IMR-90 (cell line): ENCODE results near the gene MID2. TPM values are rescaled to one million over a fixed set of nuclear protein-coding genes. Genes with fewer than 3 reads are reported as not detected.

Source experiments
- ATAC-seq: fragments of 200-7000 bp; cut with Tn5 transposase; 2 replicates; pipeline ENCODE4 v1.9.1; 2020; ENCODE audit warnings: low read depth, mild to moderate bottlenecking, moderate library complexity
- Bru-seq: library from RNA; stranded (reverse); fragments of 400-500 nt; gene quantifications from one replicate; lab custom pipeline; 2021; lab: Mats Ljungman, UMichigan
- BruChase-seq, 2 experiments: library from RNA; stranded (reverse); fragments of 400-500 nt; gene quantifications; one replicate each; lab custom pipeline; 2021; lab: Mats Ljungman, UMichigan
- BruUV-seq: library from RNA; stranded (reverse); fragments of 400-500 nt; replicated peaks from 2 replicates; lab custom pipeline; 2021; lab: Mats Ljungman, UMichigan
- CTCF ChIA-PET: fragments of 300-600 bp; formaldehyde crosslinking; extraction: SDS; loops from one replicate; lab custom pipeline; 2021; ENCODE audit warnings: antibody characterized with exemption; lab: Yijun Ruan, JAX
- POLR2A ChIA-PET: fragments of 300-600 bp; sonication (Branson Sonifier 250); formaldehyde crosslinking; loops from one replicate; lab custom pipeline; 2022; ENCODE audit warnings: antibody characterized with exemption; ENCODE audit not compliant: unreplicated experiment; lab: Charles Lee
- DNase-seq: peaks from one replicate; pipeline ENCODE4 v3.0.0; 2013
- H2AFZ ChIP-seq: replicated peaks from 2 replicates; pipeline ENCODE3; 2013; ENCODE audit warnings: low read length, mild to moderate bottlenecking; ENCODE audit not compliant: poor library complexity
- H2AK5ac ChIP-seq: 2 replicates; pipeline ENCODE4 v1.6.1; 2013; ENCODE audit warnings: low read depth, low read length, inconsistent platforms
- H2AK9ac ChIP-seq: replicated peaks from 2 replicates; pipeline ENCODE3; 2013; ENCODE audit warnings: mild to moderate bottlenecking, low read depth, low read length, moderate library complexity; ENCODE audit not compliant: poor library complexity
- H2BK120ac ChIP-seq: 2 replicates; pipeline ENCODE4 v1.6.1; 2013; ENCODE audit warnings: low read depth, low read length, inconsistent platforms
- H2BK15ac ChIP-seq: 3 replicates; pipeline ENCODE4 v1.6.1; 2013; ENCODE audit warnings: low read depth, low read length, inconsistent platforms
- H2BK20ac ChIP-seq: 2 replicates; pipeline ENCODE4 v1.6.1; 2013; ENCODE audit warnings: low read depth, mild to moderate bottlenecking, inconsistent platforms, low read length, moderate library complexity
- H2BK5ac ChIP-seq: 2 replicates; pipeline ENCODE4 v1.6.1; 2013; ENCODE audit warnings: mild to moderate bottlenecking, low read depth, low read length, inconsistent platforms; ENCODE audit not compliant: poor library complexity, severe bottlenecking
- H3K14ac ChIP-seq: replicated peaks from 2 replicates; pipeline ENCODE4 v1.6.1; 2013; ENCODE audit warnings: low read depth, low read length, inconsistent platforms
- H3K18ac ChIP-seq: 2 replicates; pipeline ENCODE4 v1.6.1; 2013; ENCODE audit warnings: low read depth, low read length, control low read depth
- H3K23ac ChIP-seq: 2 replicates; pipeline ENCODE4 v1.6.1; 2013; ENCODE audit warnings: low read depth, low read length, inconsistent platforms
- H3K27ac ChIP-seq: 2 replicates; pipeline ENCODE4 v1.5.1; 2013; ENCODE audit warnings: mild to moderate bottlenecking, control low read depth, low read length; ENCODE audit not compliant: insufficient read depth
- H3K27me3 ChIP-seq: 2 replicates; pipeline ENCODE4 v1.6.1; 2013; ENCODE audit warnings: low read length; ENCODE audit not compliant: control insufficient read depth, insufficient read depth
- H3K36me3 ChIP-seq: 2 replicates; pipeline ENCODE4 v1.6.1; 2013; ENCODE audit warnings: low read length, mixed read lengths; ENCODE audit not compliant: control insufficient read depth, insufficient read depth
- H3K4ac ChIP-seq: 2 replicates; pipeline ENCODE4 v1.6.1; 2013; ENCODE audit warnings: low read depth, low read length, inconsistent platforms
- H3K4me1 ChIP-seq: 2 replicates; pipeline ENCODE4 v1.6.1; 2013; ENCODE audit warnings: low read length, mixed read lengths; ENCODE audit not compliant: control insufficient read depth, insufficient read depth
- H3K4me2 ChIP-seq: 2 replicates; pipeline ENCODE4 v1.6.1; 2013; ENCODE audit warnings: low read depth, mild to moderate bottlenecking, control low read depth, low read length, moderate library complexity
- H3K4me3 ChIP-seq: 2 replicates; pipeline ENCODE4 v1.5.1; 2013; ENCODE audit warnings: low read depth, mild to moderate bottlenecking, control low read depth, low read length, moderate library complexity; ENCODE audit not compliant: insufficient read depth
- H3K56ac ChIP-seq: 2 replicates; pipeline ENCODE4 v1.6.1; 2013; ENCODE audit warnings: low read length, inconsistent platforms; ENCODE audit not compliant: insufficient read depth; ENCODE audit errors: extremely low read depth
- H3K79me1 ChIP-seq, 2 experiments: 2 replicates each; pipeline ENCODE4 v1.6.1; 2013; ENCODE audit warnings: low read length in 2 of 2, inconsistent platforms in 1 of 2, low read depth in 1 of 2
- H3K9ac ChIP-seq: 2 replicates; pipeline ENCODE4 v1.6.1; 2013; ENCODE audit warnings: low read depth, low read length, control low read depth
- H3K9me1 ChIP-seq: 2 replicates; pipeline ENCODE4 v1.6.1; 2013; ENCODE audit warnings: low read length, inconsistent platforms; ENCODE audit not compliant: insufficient read depth
- H3K9me3 ChIP-seq: 2 replicates; pipeline ENCODE4 v1.6.1; 2013; ENCODE audit warnings: low read length; ENCODE audit not compliant: control insufficient read depth, insufficient read depth
- H4K20me1 ChIP-seq: 2 replicates; pipeline ENCODE4 v1.6.1; 2013; ENCODE audit warnings: low read length, inconsistent platforms; ENCODE audit not compliant: insufficient read depth
- H4K5ac ChIP-seq: 2 replicates; pipeline ENCODE4 v1.6.1; 2013; ENCODE audit warnings: mild to moderate bottlenecking, low read depth, low read length, control low read depth
- H4K8ac ChIP-seq, 2 experiments: 2 replicates each; pipeline ENCODE4 v1.6.1; 2013; ENCODE audit warnings: low read depth in 2 of 2, low read length in 2 of 2, control low read depth in 1 of 2, inconsistent platforms in 1 of 2
- H4K91ac ChIP-seq: 2 replicates; pipeline ENCODE4 v1.6.1; 2013; ENCODE audit warnings: low read depth, low read length, inconsistent platforms; ENCODE audit not compliant: insufficient read depth
- BHLHE40 ChIP-seq: fragments of 150-350 bp; IDR thresholded peaks from 2 replicates; pipeline ENCODE4 v1.6.1; 2016; ENCODE audit warnings: mild to moderate bottlenecking, low read depth, low read length
- CEBPB ChIP-seq: IDR thresholded peaks from 2 replicates; pipeline ENCODE4 v1.6.1; 2012; ENCODE audit warnings: low read depth, low read length, improper control_type of control experiment
- CHD1 ChIP-seq: IDR thresholded peaks from 2 replicates; pipeline ENCODE4 v1.6.1; 2012; ENCODE audit warnings: low read depth, low read length, improper control_type of control experiment
- CTCF ChIP-seq: conservative IDR thresholded peaks from 2 replicates; pipeline ENCODE4 v1.5.1; 2012; ENCODE audit warnings: mild to moderate bottlenecking, low read depth, low read length, improper control_type of control experiment
- ELK1 ChIP-seq: fragments of 150-350 bp; IDR thresholded peaks from 2 replicates; pipeline ENCODE4 v1.6.1; 2016; ENCODE audit warnings: low read depth, mild to moderate bottlenecking, low read length, moderate library complexity, borderline replicate concordance
- MAZ ChIP-seq: IDR thresholded peaks from 2 replicates; pipeline ENCODE4 v1.6.1; 2012; ENCODE audit warnings: low read depth, mild to moderate bottlenecking, low read length, improper control_type of control experiment, moderate library complexity, borderline replicate concordance
- MXI1 ChIP-seq: IDR thresholded peaks from 2 replicates; pipeline ENCODE4 v1.6.1; 2012; ENCODE audit warnings: low read depth, mild to moderate bottlenecking, low read length, moderate library complexity, borderline replicate concordance
- NFE2L2 ChIP-seq: fragments of 150-350 bp; IDR thresholded peaks from 2 replicates; pipeline ENCODE4 v1.6.1; 2016; ENCODE audit warnings: low read depth, mild to moderate bottlenecking, low read length
- POLR2A ChIP-seq: IDR thresholded peaks from 2 replicates; pipeline ENCODE4 v1.6.1; 2012; ENCODE audit warnings: mild to moderate bottlenecking, low read depth, low read length
- RAD21 ChIP-seq: IDR thresholded peaks from 2 replicates; pipeline ENCODE4 v1.6.1; 2012; ENCODE audit warnings: low read length, improper control_type of control experiment
- RCOR1 ChIP-seq: IDR thresholded peaks from 2 replicates; pipeline ENCODE4 v1.6.1; 2012; ENCODE audit warnings: mild to moderate bottlenecking, low read length, improper control_type of control experiment; ENCODE audit not compliant: insufficient replicate concordance
- USF2 ChIP-seq: fragments of 150-350 bp; IDR thresholded peaks from 2 replicates; pipeline ENCODE4 v1.6.1; 2017; ENCODE audit warnings: mild to moderate bottlenecking, antibody characterized with exemption, low read length, low read depth
- WGBS, 2 experiments: methylation state at CpG; one replicate each; pipeline versions ENCODE4 v1.1.5 to v1.1.7; 2013; ENCODE audit warnings: missing lambda C conversion rate in 2 of 2; ENCODE audit not compliant: insufficient read length in 1 of 2; ENCODE audit errors: extremely low coverage in 2 of 2; 5-methylcytosine and 5-hydroxymethylcytosine counted together
- dilution Hi-C: fragments of 300-500 bp; cut with HindIII; formaldehyde crosslinking; loops from one replicate; pipeline ENCODE4 v1.14.3; 2018; ENCODE audit warnings: low sequenced_read_pairs; ENCODE audit not compliant: unreplicated experiment
- in situ Hi-C: fragments of 300-500 bp; cut with MboI; formaldehyde crosslinking; loops from 3 replicates; pipeline ENCODE4 v1.14.3; 2019; ENCODE audit warnings: low sequenced_read_pairs, inconsistent platforms, mixed read lengths
- intact Hi-C: fragments of 100-400 bp; cut with micrococcal nuclease; formaldehyde crosslinking; loops from 2 replicates; pipeline ENCODE4 v1.10.0; 2022
- long read RNA-seq: library from polyadenylated mRNA; unstranded; transcript quantifications from one replicate; pipeline ENCODE4 v2.0.0, GENCODE V29; 2021; ENCODE audit not compliant: unreplicated experiment
- polyA plus RNA-seq, 3 experiments: library from polyadenylated mRNA; depleted of rRNA; stranded (reverse); fragments of >200 nt; gene quantifications; 2 replicates each; pipeline ENCODE4 v1.2.3, GENCODE V29; 2012; ENCODE audit warnings: low replicate concordance in 1 of 3
- total RNA-seq: library from RNA; depleted of rRNA; stranded (reverse); fragments of >200 nt; gene quantifications from 2 replicates; pipeline ENCODE4 v1.2.3, GENCODE V29; 2012; rRNA removed

The MID2 gene
- total RNA-seq: 3.3 and 4.7 TPM in 2 replicates
- 0.90 and 1.1 TPM in 2 replicates for polyA plus RNA-seq (2012; rRNA removed)
- polyA plus RNA-seq (2012; cell fraction: cytosol; rRNA removed): 0.17 and 0.51 TPM in 2 replicates
- polyA plus RNA-seq (2012; cell fraction: nucleus; rRNA removed; ENCODE audit: low replicate concordance): 1.2 and 1.6 TPM in 2 replicates
- Bru-seq, nascent RNA: percentile 41 among the genes with signal in this experiment
- BruChase-seq, experiment 1, labeled RNA remaining after a 6-hour chase: percentile 32 among the genes with signal in this experiment
- percentile 38 among the genes with signal in this experiment for BruChase-seq, experiment 2, labeled RNA remaining after a 2-hour chase
- long read RNA-seq, partial matches to known transcripts: 0 of 1 reads
- long read RNA-seq, other reads (novel, unspliced or antisense): 0 of 1 reads

- no peaks in the 10 kb centered on the region for H3K9me1 ChIP-seq
- H2BK20ac ChIP-seq: no peak within 1 kb of the TSS
- no peak within 1 kb of the TSS for H2BK120ac ChIP-seq
- H3K9ac ChIP-seq: 0 out of 2 replicates have a peak within 1 kb of the TSS, but pooled peaks have one; percentile 33
- no peak within 1 kb of the TSS for H3K18ac ChIP-seq
- no peaks in the 10 kb centered on the region for H3K79me1 ChIP-seq
- H3K36me3 ChIP-seq: no peaks in the 10 kb centered on the region
- H3K27me3 ChIP-seq: peaks cover 8% of the 10 kb centered on the region
- intact Hi-C loops: no loop called here
- H2BK5ac ChIP-seq: no peak within 1 kb of the TSS
- DNase-seq: no peak
- H3K4me2 ChIP-seq: peak within 1 kb of the TSS; percentile 59
- peak within 1 kb of the TSS; percentile 84 for H2AFZ ChIP-seq
- H2AK9ac ChIP-seq: no peak within 1 kb of the TSS
- ChIA-PET POLR2A (no interaction called here), CTCF (no interaction called here)
- no TSS peak for BruUV-seq
- no peak within 1 kb of the TSS for H4K91ac ChIP-seq
- H4K5ac ChIP-seq: peak within 1 kb of the TSS; percentile 44; the same call in 1 of the 2 replicates
- no peaks in the 10 kb centered on the region; the same call in 1 of the 2 replicates for H4K20me1 ChIP-seq
- peak within 1 kb of the TSS; percentile 29; the same call in 1 of the 2 replicates for H3K4ac ChIP-seq
- H3K14ac ChIP-seq: no peak within 1 kb of the TSS
- no peaks in the 10 kb centered on the region for H3K4me1 ChIP-seq
- 31% methylated on average over 3 of the region's 32 CpGs; no CpG with 5 or more reads in 1 of the 2 experiments for WGBS, 2 experiments
- in situ Hi-C loops: no loop called here
- no peak within 1 kb of the TSS for H2AK5ac ChIP-seq
- dilution Hi-C loops: no loop called here
- peak within 1 kb of the TSS; percentile 12; the same call in 1 of the 2 replicates for H3K27ac ChIP-seq
- no peak within 1 kb of the TSS for H3K56ac ChIP-seq
- no peaks in the 10 kb centered on the region for H3K9me3 ChIP-seq
- TF ChIP-seq MXI1 (no peak), ELK1 (no peak), NFE2L2 (no peak), USF2 (no peak), CEBPB (no peak), MAZ (no peak), RAD21 (no peak), CTCF (no peak), BHLHE40 (no peak), CHD1 (no peak), POLR2A (no peak), RCOR1 (no peak)
- ATAC-seq: no peak
- peak within 1 kb of the TSS; percentile 43 for H3K4me3 ChIP-seq
- H2BK15ac ChIP-seq: no peak within 1 kb of the TSS
- H3K23ac ChIP-seq: no peak within 1 kb of the TSS
- peak within 1 kb of the TSS in 1 of 2 experiments; percentile 14; a peak in 2 of 4 replicates for H4K8ac ChIP-seq
Observed at GRCh38 chrX:107825698-107826237, at the start of gene MID2. Gene MID2, plus strand, starts transcription at chrX:107825866. Its CDS starts 561 bp downstream, at chrX:107826427.
